Gastrocnemius medialis (tissue), 4 donors: ENCODE measurements around the gene DENND5B.

Experiments
- CTCF ChIP-seq, 5 experiments: fragments of 450-650 bp in 3 of 5; fragments of 200-600 bp in 2 of 5; sonication (generic) in 2 of 5; IDR thresholded peaks in 4 of 5; conservative IDR thresholded peaks in 1 of 5; 1 replicate in 4 of 5; 2 replicates in 1 of 5; pipeline ENCODE4 v1.5.1; 2016 to 2019; ENCODE audit warnings: antibody characterized with exemption in 5 of 5, mild to moderate bottlenecking in 3 of 5, moderate library complexity in 3 of 5
- POLR2A ChIP-seq, 2 donors: fragments of 450-650 bp; IDR thresholded peaks; one replicate each; pipeline ENCODE4 v1.6.1; 2017; ENCODE audit warnings: antibody characterized with exemption in 2 of 2, mild to moderate bottlenecking in 2 of 2, moderate library complexity in 2 of 2

- TF ChIP-seq POLR2A (IDR thresholded peaks at IDR 0.05) (no peak), CTCF (IDR thresholded peaks at IDR 0.05 in 4 of 5, conservative IDR thresholded peaks at IDR 0.05 in 1 of 5) (no peak)
Measured at GRCh38 chr12:31528095-31528494, 62.8 kb downstream of the DENND5B start.
